T-helper 17 cell (primary cell): ENCODE measurements around the gene FOXK1. TPM values are rescaled to one million over a fixed set of nuclear protein-coding genes. Genes with fewer than 3 reads are reported as not detected.

Experiments
- ATAC-seq: fragments of 150-1000 bp; cut with Tn5 transposase; 2 replicates; pipeline ENCODE4 v1.10.0; 2021; ENCODE audit warnings: mild to moderate bottlenecking, moderate library complexity
- DNase-seq, 3 donors: peaks; one replicate each; pipeline versions ENCODE4 v3.0.0 to v3.0.0-alpha.2; 2020 to 2021
- H3K9me3 ChIP-seq: one replicate; pipeline ENCODE4 v1.7.0; 2013; ENCODE audit warnings: low read length, mild to moderate bottlenecking; ENCODE audit not compliant: control insufficient read depth, poor library complexity, severe bottlenecking
- H3K27ac Mint-ChIP-seq: one replicate; pipeline ENCODE4 v1.8.0; 2022; ENCODE audit warnings: mild to moderate bottlenecking, moderate library complexity, mixed read lengths
- H3K27me3 Mint-ChIP-seq: one replicate; pipeline ENCODE4 v1.8.0; 2022; ENCODE audit warnings: mixed read lengths
- H3K36me3 Mint-ChIP-seq: one replicate; pipeline ENCODE4 v1.8.0; 2022; ENCODE audit warnings: low read depth, mixed read lengths
- H3K4me1 Mint-ChIP-seq: one replicate; pipeline ENCODE4 v1.8.0; 2022; ENCODE audit warnings: mild to moderate bottlenecking, mixed read lengths
- H3K4me3 Mint-ChIP-seq: one replicate; pipeline ENCODE4 v1.8.0; 2022; ENCODE audit warnings: mild to moderate bottlenecking, moderate library complexity, mixed read lengths
- total RNA-seq, 4 donors: library from RNA in 2 of 4; stranded (reverse) in 2 of 4; gene quantifications; one replicate each; pipeline ENCODE4 v1.2.3 and lab custom pipeline; 2022 to 2026

The FOXK1 gene
- total RNA-seq, 2 donors from 2014 or later: 59.8 to 60.9 TPM

DNA sequence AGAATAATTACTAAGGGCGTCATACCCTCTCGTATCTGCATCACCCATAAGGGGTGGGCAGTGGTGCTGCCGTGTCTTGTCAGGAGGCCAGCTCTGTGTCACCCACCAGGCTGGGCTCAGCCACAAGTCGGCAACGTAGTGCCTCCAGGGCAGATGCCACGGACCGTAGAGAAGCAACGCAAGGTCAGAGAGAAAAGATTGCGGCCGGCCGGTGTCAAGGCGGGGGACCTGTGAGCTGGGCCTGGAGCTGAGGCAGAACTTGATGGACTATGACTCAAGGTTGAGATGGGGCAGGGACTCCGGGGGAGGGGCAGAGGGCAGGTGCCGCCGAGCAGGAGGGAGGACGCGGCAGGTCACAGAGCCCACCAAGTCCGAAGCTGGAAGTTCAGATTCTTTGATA lies 29.5 kb downstream of the FOXK1 start:
- peak overlapping the region; percentile 70 for H3K27ac Mint-ChIP-seq
- peaks cover 3% of the 10 kb centered on the region for H3K36me3 Mint-ChIP-seq

GRCh38 chr7:4712281-4713182 lies 30.4 kb downstream of the FOXK1 start:
- H3K4me1 Mint-ChIP-seq: peaks cover 39% of the 10 kb centered on the region
- ATAC-seq: peak; percentile 33
- H3K36me3 Mint-ChIP-seq: peaks cover 5% of the 10 kb centered on the region
- H3K9me3 ChIP-seq: no peaks in the 10 kb centered on the region
- H3K27ac Mint-ChIP-seq: no peak overlapping the region
- DNase-seq: no peak
- H3K4me3 Mint-ChIP-seq: no peak overlapping the region
- no peaks in the 10 kb centered on the region for H3K27me3 Mint-ChIP-seq

More for the DNA sequence above, 29.5 kb downstream of the FOXK1 start:
- Mint-ChIP-seq H3K4me3 (no peak overlapping the region), H3K27me3 (no peaks in the 10 kb centered on the region), H3K4me1 (peaks cover 42% of the 10 kb centered on the region)
- no peaks in the 10 kb centered on the region for H3K9me3 ChIP-seq
- no peak for DNase-seq
- no peak for ATAC-seq

DNA sequence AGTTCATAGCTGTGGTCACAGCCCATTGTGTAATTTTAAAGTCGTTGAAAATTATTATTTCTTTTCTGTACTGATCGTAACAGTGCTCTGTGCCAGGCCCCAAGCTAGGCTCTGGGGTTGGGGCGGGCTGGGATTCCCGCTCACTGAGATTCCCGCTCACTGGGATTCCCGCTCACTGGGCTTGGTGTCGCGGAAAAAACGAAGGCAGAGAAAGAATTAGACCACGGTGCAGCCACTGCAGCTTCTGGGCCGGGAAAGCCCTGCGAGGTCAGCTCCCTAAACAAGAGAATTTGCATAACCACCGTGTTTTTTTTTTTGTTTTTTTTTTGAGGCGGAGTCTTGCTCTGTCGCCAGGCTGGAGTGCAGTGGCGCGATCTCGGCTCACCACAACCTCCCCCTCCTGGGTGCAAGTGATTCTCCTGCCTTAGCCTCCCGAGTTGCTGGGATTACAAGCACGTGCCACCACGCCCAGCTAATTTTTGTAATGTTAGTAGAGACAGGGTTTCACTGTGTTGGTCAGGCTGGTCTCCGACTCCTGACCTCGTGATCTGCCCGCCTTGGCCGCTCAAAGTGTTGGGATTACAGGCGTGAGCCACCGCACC lies 31.2 kb downstream of the FOXK1 start:
- Mint-ChIP-seq H3K36me3 (peaks cover 5% of the 10 kb centered on the region), H3K4me1 (peaks cover 46% of the 10 kb centered on the region), H3K27ac (no peak overlapping the region), H3K4me3 (no peak overlapping the region), H3K27me3 (no peaks in the 10 kb centered on the region)
- DNase-seq (no peak), ATAC-seq (peak; percentile 44)
- no peaks in the 10 kb centered on the region for H3K9me3 ChIP-seq

DNA sequence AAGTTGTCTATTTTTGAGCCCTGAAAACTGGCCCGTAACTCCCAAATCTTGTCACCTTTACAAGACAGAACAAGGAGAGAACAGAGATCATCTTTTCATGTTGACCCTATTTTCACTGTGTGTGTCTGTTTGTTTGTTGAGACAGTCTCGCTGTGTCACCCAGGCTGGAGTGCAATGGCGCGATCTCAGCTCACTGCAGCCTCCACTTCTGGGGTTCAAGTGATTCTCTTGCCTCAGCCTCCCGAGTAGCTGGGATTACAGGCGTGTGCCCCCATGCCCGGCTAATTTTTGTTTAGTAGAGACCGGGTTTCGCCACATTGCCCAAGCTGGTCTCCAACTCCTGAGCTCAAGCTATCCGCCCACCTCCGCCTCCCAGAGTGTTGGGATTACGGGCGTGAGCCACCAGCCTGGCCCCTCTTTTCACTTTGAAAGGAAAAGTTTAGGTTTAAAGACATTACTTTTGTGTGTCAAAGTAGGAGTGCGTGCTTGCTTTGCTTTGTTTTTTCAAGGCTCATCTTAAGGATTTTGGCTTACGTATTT lies 32.1 kb downstream of the FOXK1 start:
- Mint-ChIP-seq H3K36me3 (peaks cover 5% of the 10 kb centered on the region), H3K27me3 (no peaks in the 10 kb centered on the region), H3K4me1 (peaks cover 45% of the 10 kb centered on the region), H3K27ac (peak overlapping the region; percentile 82), H3K4me3 (no peak overlapping the region)
- ATAC-seq: no peak
- DNase-seq: no peak
- no peaks in the 10 kb centered on the region for H3K9me3 ChIP-seq

- Mint-ChIP-seq H3K27ac (peak overlapping the region; percentile 82), H3K27me3 (no peaks in the 10 kb centered on the region), H3K4me1 (peaks cover 52% of the 10 kb centered on the region), H3K4me3 (no peak overlapping the region), H3K36me3 (peaks cover 5% of the 10 kb centered on the region)
- DNase-seq: no peak
- no peaks in the 10 kb centered on the region for H3K9me3 ChIP-seq
- no peak for ATAC-seq
Measured at GRCh38 chr7:4714767-4715409, 32.8 kb downstream of the FOXK1 start.

- ATAC-seq: no peak
- Mint-ChIP-seq H3K36me3 (peaks cover 8% of the 10 kb centered on the region), H3K27ac (peak overlapping the region; percentile 82), H3K4me1 (peaks cover 56% of the 10 kb centered on the region), H3K27me3 (no peaks in the 10 kb centered on the region), H3K4me3 (no peak overlapping the region)
- DNase-seq: no peak
- H3K9me3 ChIP-seq: no peaks in the 10 kb centered on the region
Measured at GRCh38 chr7:4715410-4715776, 33.3 kb downstream of the FOXK1 start.

- H3K36me3 Mint-ChIP-seq: peaks cover 5% of the 10 kb centered on the region
- no peaks in the 10 kb centered on the region for H3K27me3 Mint-ChIP-seq
- H3K9me3 ChIP-seq: no peaks in the 10 kb centered on the region
- H3K4me3 Mint-ChIP-seq: no peak overlapping the region
- ATAC-seq: no peak
- H3K27ac Mint-ChIP-seq: peak overlapping the region; percentile 39
- no peak for DNase-seq
- H3K4me1 Mint-ChIP-seq: peaks cover 44% of the 10 kb centered on the region
Measured at GRCh38 chr7:4716946-4717795, 35.1 kb downstream of the FOXK1 start.

GRCh38 chr7:4718075-4718474 lies 36.0 kb downstream of the FOXK1 start:
- H3K27ac Mint-ChIP-seq: no peak overlapping the region

DNA sequence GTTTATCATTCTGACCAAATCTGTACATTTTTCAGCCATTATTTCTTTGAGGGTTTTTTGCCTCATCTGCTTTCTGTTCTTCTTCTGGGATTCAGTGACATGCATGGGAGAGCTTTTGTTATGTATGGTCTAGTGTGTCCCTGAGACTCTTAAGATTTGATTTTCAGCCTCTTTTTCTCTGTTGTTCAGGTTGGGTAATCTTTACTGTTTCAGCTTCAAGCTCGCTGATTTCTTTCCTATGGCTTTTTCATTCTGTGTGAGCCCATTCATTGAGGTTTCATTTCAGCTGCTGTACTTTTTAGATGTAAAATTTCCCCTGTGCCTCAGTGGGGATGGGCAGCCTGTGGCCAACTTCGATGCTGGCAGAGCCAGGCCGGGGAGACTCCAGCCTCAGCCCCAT lies 38.1 kb downstream of the FOXK1 start:
- no peaks in the 10 kb centered on the region for H3K9me3 ChIP-seq
- no peak for ATAC-seq
- Mint-ChIP-seq H3K27ac (peak overlapping the region; percentile 9), H3K27me3 (no peaks in the 10 kb centered on the region), H3K4me1 (peaks cover 48% of the 10 kb centered on the region), H3K36me3 (peaks cover 5% of the 10 kb centered on the region), H3K4me3 (peak overlapping the region; percentile 61)
- DNase-seq: no peak

More at GRCh38 chr7:4718075-4718474, 36.0 kb downstream of the FOXK1 start:
- H3K9me3 ChIP-seq: no peaks in the 10 kb centered on the region
- ATAC-seq: no peak
- no peaks in the 10 kb centered on the region for H3K27me3 Mint-ChIP-seq
- no peak overlapping the region for H3K4me3 Mint-ChIP-seq
- peaks cover 41% of the 10 kb centered on the region for H3K4me1 Mint-ChIP-seq
- no peak for DNase-seq
- H3K36me3 Mint-ChIP-seq: peaks cover 5% of the 10 kb centered on the region

DNA sequence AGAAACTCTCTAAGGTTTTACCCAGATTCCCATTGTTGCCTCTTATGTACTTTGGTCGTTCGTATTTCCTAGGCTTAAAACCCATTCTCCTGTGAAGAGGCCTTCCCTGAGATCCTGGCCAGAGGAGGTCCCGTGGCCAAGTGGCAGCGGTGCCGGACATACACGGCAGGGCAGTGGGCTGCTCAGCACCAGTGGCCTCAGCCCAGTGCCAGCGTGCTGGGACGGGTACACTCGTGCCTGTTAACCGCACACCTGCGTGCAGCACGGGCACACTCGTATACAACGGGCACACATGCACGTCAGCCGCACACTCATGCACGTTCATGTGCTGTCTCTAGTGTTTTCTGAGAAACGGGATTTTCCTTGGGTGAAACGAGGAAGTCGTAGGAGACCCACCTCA lies 40.2 kb downstream of the FOXK1 start:
- Mint-ChIP-seq H3K27ac (no peak overlapping the region), H3K4me1 (peaks cover 44% of the 10 kb centered on the region), H3K36me3 (peaks cover 3% of the 10 kb centered on the region), H3K27me3 (no peaks in the 10 kb centered on the region), H3K4me3 (no peak overlapping the region)
- ATAC-seq (no peak), DNase-seq (no peak)
- H3K9me3 ChIP-seq: no peaks in the 10 kb centered on the region

DNA sequence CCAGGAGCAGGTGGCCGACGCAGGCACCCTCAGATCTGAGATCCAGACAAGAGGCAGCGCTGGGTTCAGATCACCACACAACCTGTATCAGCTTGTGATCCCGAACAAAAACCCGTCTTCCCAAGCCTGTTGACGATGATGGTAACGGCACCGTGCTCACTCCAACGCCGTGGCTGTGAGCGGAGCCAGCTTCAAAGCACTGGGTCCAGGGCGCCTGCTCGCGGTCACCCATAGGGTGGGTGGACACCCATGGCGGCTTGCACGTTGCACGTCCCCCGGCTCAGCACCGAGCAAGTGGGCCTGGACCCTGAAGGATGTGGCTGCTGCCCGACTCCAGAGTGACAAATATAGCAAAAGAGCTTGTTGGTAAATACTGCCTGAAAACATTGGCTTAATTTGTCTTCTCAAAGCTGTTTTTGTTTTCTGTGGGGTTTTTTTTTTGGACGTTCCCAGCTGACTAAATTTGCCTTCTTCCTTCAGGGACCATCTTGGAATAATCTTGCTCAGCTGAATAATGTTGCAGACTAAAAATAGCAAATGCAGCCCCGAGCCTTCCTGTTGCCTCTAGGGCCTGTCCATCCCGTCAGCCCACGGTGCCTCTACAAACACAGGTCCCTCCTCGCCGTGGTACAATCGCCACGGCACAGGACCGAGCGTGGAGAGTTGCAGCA lies 41.0 kb downstream of the FOXK1 start:
- DNase-seq: no peak
- H3K4me1 Mint-ChIP-seq: peaks cover 39% of the 10 kb centered on the region
- H3K9me3 ChIP-seq: no peaks in the 10 kb centered on the region
- ATAC-seq: no peak
- H3K36me3 Mint-ChIP-seq: peaks cover 3% of the 10 kb centered on the region
- H3K4me3 Mint-ChIP-seq: peak overlapping the region; percentile 52
- no peak overlapping the region for H3K27ac Mint-ChIP-seq
- H3K27me3 Mint-ChIP-seq: no peaks in the 10 kb centered on the region

DNA sequence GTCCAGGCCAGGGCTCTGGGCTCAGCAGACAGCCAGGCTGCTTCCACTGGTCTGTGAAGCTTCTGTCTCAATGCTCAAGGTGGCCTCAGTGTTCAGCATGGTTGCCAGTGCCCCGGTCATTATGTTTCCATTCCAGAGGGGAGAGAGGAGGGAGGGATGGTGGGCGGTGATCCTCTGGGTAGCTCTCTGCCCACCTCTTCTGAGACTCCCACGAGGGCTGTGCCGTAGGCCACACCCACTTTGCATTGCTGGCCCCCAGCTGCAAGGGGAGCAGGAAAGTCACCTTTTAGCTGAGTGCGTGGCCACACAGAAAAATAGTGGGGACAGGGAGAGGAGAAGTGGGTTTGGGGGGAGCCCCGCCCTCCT lies 42.5 kb downstream of the FOXK1 start:
- Mint-ChIP-seq H3K27ac (peak overlapping the region; percentile 86), H3K4me3 (peak overlapping the region; percentile 88), H3K27me3 (no peaks in the 10 kb centered on the region), H3K4me1 (peaks cover 30% of the 10 kb centered on the region), H3K36me3 (peaks cover 3% of the 10 kb centered on the region)
- ATAC-seq: peak; percentile 51
- DNase-seq: no peak
- H3K9me3 ChIP-seq: no peaks in the 10 kb centered on the region
